Testis (tissue), 2 donors: ENCODE results near the gene DHRS7B.

Source experiments
- POLR2A ChIP-seq: fragments of 450-650 bp; IDR thresholded peaks from one replicate; pipeline ENCODE4 v1.6.1; 2017; ENCODE audit warnings: antibody characterized with exemption, mild to moderate bottlenecking, moderate library complexity
- TF ChIP-seq, protein P1 (sequence below), 3 experiments: fragments of 450-650 bp in 2 of 3; fragments of 200-600 bp in 1 of 3; sonication (generic) in 1 of 3; IDR thresholded peaks; one replicate each; pipeline ENCODE4 v1.5.1; 2016 to 2019; ENCODE audit warnings: antibody characterized with exemption in 3 of 3, mild to moderate bottlenecking in 2 of 3, moderate library complexity in 1 of 3

DNA sequence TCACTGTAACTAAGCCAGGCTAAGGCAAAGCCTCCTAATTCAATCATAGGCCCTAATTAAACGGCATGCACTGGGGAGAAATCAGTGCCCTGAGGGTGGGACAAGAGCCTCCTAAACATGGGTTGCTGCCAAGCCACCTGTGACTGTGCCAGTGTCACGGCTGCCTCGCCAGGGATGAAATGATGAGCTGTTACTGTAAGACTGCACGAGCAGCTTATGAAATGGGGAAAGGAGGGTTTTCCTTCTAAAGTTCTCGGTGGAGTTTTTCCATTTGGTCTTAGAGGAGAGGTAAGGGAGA, 74.5 kb downstream of the DHRS7B start:
- no peak for TF ChIP-seq POLR2A
- TF ChIP-seq, protein P1, sequence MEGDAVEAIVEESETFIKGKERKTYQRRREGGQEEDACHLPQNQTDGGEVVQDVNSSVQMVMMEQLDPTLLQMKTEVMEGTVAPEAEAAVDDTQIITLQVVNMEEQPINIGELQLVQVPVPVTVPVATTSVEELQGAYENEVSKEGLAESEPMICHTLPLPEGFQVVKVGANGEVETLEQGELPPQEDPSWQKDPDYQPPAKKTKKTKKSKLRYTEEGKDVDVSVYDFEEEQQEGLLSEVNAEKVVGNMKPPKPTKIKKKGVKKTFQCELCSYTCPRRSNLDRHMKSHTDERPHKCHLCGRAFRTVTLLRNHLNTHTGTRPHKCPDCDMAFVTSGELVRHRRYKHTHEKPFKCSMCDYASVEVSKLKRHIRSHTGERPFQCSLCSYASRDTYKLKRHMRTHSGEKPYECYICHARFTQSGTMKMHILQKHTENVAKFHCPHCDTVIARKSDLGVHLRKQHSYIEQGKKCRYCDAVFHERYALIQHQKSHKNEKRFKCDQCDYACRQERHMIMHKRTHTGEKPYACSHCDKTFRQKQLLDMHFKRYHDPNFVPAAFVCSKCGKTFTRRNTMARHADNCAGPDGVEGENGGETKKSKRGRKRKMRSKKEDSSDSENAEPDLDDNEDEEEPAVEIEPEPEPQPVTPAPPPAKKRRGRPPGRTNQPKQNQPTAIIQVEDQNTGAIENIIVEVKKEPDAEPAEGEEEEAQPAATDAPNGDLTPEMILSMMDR (IDR thresholded peaks at IDR 0.05): no peak
